Cardiac fibroblast (primary cell): ENCODE data around the gene TACR3.
"Not testable (repeated sequence)": the region's sequence is repeated elsewhere in the genome, so short reads cannot be mapped to it uniquely, and the experiment has no call there.

ENCODE experiments used
- DNase-seq, 2 donors: peaks; one replicate each; pipeline versions ENCODE4 v3.0.0 to v3.0.0-alpha.2; 2010; ENCODE audit warnings: low read depth in 2 of 2
- H3K4me3 ChIP-seq, 2 donors: replicated peaks in 1 of 2; 1 replicate in 1 of 2; 2 replicates in 1 of 2; pipeline ENCODE4 v1.5.1; 2011; ENCODE audit warnings: low read depth in 2 of 2, low read length in 2 of 2, mild to moderate bottlenecking in 2 of 2, moderate library complexity in 1 of 2
- CTCF ChIP-seq: IDR thresholded peaks from one replicate; pipeline ENCODE4 v1.5.1; 2011; ENCODE audit warnings: low read depth, mild to moderate bottlenecking, low read length, inconsistent platforms

TACR3 gene

GRCh38 chr4:103720661-103721060 lies 876 bp upstream of the TACR3 start:
- no peak for TF ChIP-seq CTCF
- no peak overlapping the region for H3K4me3 ChIP-seq

GRCh38 chr4:103719105-103719829 lies 518 bp downstream of the TACR3 start:
- H3K4me3 ChIP-seq = no peak overlapping the region
- DNase-seq = no peak
- TF ChIP-seq CTCF = no peak

More at GRCh38 chr4:103720661-103721060, 876 bp upstream of the TACR3 start:
- no peak for DNase-seq

- no peak for DNase-seq
- no peak overlapping the region for H3K4me3 ChIP-seq
- TF ChIP-seq CTCF = no peak
These were observed 27.2 kb downstream of the TACR3 start for GRCh38 chr4:103692615-103693014.

- TF ChIP-seq CTCF = no peak
- no peak overlapping the region for H3K4me3 ChIP-seq
- DNase-seq = no peak
These were observed 45.8 kb downstream of the TACR3 start for GRCh38 chr4:103673983-103674382.

- H3K4me3 ChIP-seq, DNase-seq: not testable (repeated sequence)
These were observed 53.0 kb downstream of the TACR3 start for GRCh38 chr4:103666764-103667163.

- no peak overlapping the region for H3K4me3 ChIP-seq
- DNase-seq = no peak
- TF ChIP-seq CTCF = no peak
These were observed 55.2 kb downstream of the TACR3 start for GRCh38 chr4:103664436-103665075.

GRCh38 chr4:103648541-103648940 lies 71.2 kb downstream of the TACR3 start:
- no peak overlapping the region for H3K4me3 ChIP-seq
- no peak for DNase-seq

More at GRCh38 chr4:103648541-103648940, 71.2 kb downstream of the TACR3 start:
- no peak for TF ChIP-seq CTCF
